GM18951 (cell line): Measurements from ENCODE around the gene HMG20B.

Experiments
- POLR2A ChIP-seq: IDR thresholded peaks from 4 replicates; pipeline ENCODE4 v1.6.1; 2011; ENCODE audit warnings: mild to moderate bottlenecking; ENCODE audit not compliant: insufficient read length, insufficient read depth; ENCODE audit errors: extremely low read depth
- in situ Hi-C: fragments of 300-500 bp; cut with MboI; formaldehyde crosslinking; loops from one replicate; pipeline ENCODE4 v1.12.0; 2022; ENCODE audit warnings: low sequenced_read_pairs, mixed read lengths, inconsistent platforms; ENCODE audit not compliant: unreplicated experiment

Gene HMG20B

GRCh38 chr19:3606690-3607289 lies 34.0 kb downstream of the HMG20B start, which contains the start of gene TBXA2R:
Gene TBXA2R (minus strand): TSS chr19:3606875. CDS start chr19:3600634, 6,241 bp downstream.
- in situ Hi-C loops, result no loop called here
- no peak for TF ChIP-seq POLR2A

- TF ChIP-seq POLR2A, result no peak
- in situ Hi-C loops, result no loop called here
These were observed 34.7 kb downstream of the HMG20B start for GRCh38 chr19:3607303-3608078.

GRCh38 chr19:3608079-3608641 lies 35.4 kb downstream of the HMG20B start:
- TF ChIP-seq POLR2A, result no peak
- in situ Hi-C loops, result no loop called here

- in situ Hi-C loops, result no loop called here
- TF ChIP-seq POLR2A, result no peak
These were observed 36.1 kb downstream of the HMG20B start for GRCh38 chr19:3608750-3609322.

GRCh38 chr19:3609779-3610719 lies 37.3 kb downstream of the HMG20B start:
- TF ChIP-seq POLR2A, result no peak
- in situ Hi-C loops, result no loop called here

GRCh38 chr19:3610745-3611717 lies 38.3 kb downstream of the HMG20B start:
- in situ Hi-C loops, result no loop called here
- no peak for TF ChIP-seq POLR2A

GRCh38 chr19:3611841-3612240 lies 39.1 kb downstream of the HMG20B start:
- in situ Hi-C loops, result no loop called here

GRCh38 chr19:3612330-3612729 lies 39.6 kb downstream of the HMG20B start:
- in situ Hi-C loops, result no loop called here
- TF ChIP-seq POLR2A, result no peak

More at GRCh38 chr19:3611841-3612240, 39.1 kb downstream of the HMG20B start:
- TF ChIP-seq POLR2A, result no peak

- in situ Hi-C loops, result no loop called here
- no peak for TF ChIP-seq POLR2A
These were observed 40.4 kb downstream of the HMG20B start for GRCh38 chr19:3612901-3613741.

GRCh38 chr19:3613818-3614661 lies 41.3 kb downstream of the HMG20B start:
- in situ Hi-C loops, result no loop called here
- TF ChIP-seq POLR2A, result no peak
